Spleen (tissue), 7 donors: ENCODE data around the gene CITED1.

Experiments
- CTCF ChIP-seq, 11 experiments: fragments of 200-600 bp in 7 of 11; fragments of 450-650 bp in 4 of 11; sonication (generic) in 4 of 11; IDR thresholded peaks in 8 of 11; conservative IDR thresholded peaks in 3 of 11; 1 replicate in 7 of 11; 2 replicates in 4 of 11; pipeline versions ENCODE4 v1.4.0 to v1.8.0; 2016 to 2021; ENCODE audit warnings: antibody characterized with exemption in 11 of 11, inconsistent platforms in 4 of 11, mild to moderate bottlenecking in 1 of 11
- POLR2A ChIP-seq, 3 donors: fragments of 450-650 bp; IDR thresholded peaks; one replicate each; pipeline ENCODE4 v1.5.1; 2017; ENCODE audit warnings: antibody characterized with exemption in 3 of 3, mild to moderate bottlenecking in 1 of 3
- POLR2AphosphoS5 ChIP-seq, 3 donors: sonication (generic); formaldehyde crosslinking; IDR thresholded peaks; one replicate each; pipeline ENCODE4 v1.5.1; 2017; ENCODE audit warnings: antibody characterized with exemption in 3 of 3
- donor health status: DM: no; HTN: no; CAD: no; lungs with moderate emphysema.
- donor health status: DM: no; HTN: no; CAD: no.
- donor health status: DM: no; HTN: no; CAD: no.

GRCh38 chrX:72347366-72347765 lies 41.7 kb upstream of the CITED1 start:
- TF ChIP-seq POLR2AphosphoS5 (IDR thresholded peaks at IDR 0.05) (no peak), CTCF (IDR thresholded peaks at IDR 0.05 in 8 of 11, conservative IDR thresholded peaks at IDR 0.05 in 3 of 11) (no peak), POLR2A (IDR thresholded peaks at IDR 0.05) (no peak)
